ENCODE results near the gene ANKS6. TPM values are rescaled to one million over a fixed set of nuclear protein-coding genes. Genes with fewer than 3 reads are reported as not detected.
A peak's percentile ranks its signal among the peaks of the same experiment; 100 is the strongest.

Gene ANKS6
- total and polyA plus RNA-seq, 2 of the 4 experiments (the other 2 are of a cell fraction) = 9.0 to 23.6 TPM

DNA sequence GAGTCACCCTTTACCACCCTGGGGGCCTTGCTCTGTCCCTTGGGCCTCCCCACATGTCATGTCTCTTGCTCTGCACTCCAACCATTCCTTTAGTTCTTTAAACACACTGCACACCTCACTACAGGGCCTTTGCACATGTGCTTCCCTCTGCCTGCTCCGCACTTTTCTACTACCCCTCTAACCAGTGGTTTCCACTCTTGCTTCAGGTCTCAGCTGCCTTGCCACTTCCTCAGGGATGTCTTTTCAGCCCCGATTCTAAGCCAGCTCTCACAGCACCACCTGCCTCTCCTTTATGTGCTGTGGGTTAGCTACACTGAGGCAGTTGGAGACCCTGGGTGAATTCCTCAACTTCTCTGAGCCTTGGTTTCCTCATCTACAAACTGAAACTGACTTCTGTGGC is 53.0 kb downstream of the ANKS6 start:
- TF ChIP-seq SMC3 (IDR thresholded peaks at IDR 0.05; ENCODE audit: low read depth, low read length) (no peak), RFX5 (IDR thresholded peaks at IDR 0.05; ENCODE audit: low read depth, low read length) (no peak), FOS (IDR thresholded peaks at IDR 0.05; ENCODE audit: low read depth, low read length) (no peak), CEBPB (IDR thresholded peaks at IDR 0.05; ENCODE audit: low read depth, low read length) (no peak), MAFK (IDR thresholded peaks at IDR 0.05; ENCODE audit: low read depth, low read length) (no peak), RCOR1 (IDR thresholded peaks at IDR 0.05; ENCODE audit: insufficient replicate concordance, low read length) (no peak), MAZ (IDR thresholded peaks at IDR 0.05; ENCODE audit: borderline replicate concordance, low read depth, low read length) (no peak), NFE2L2 (IDR thresholded peaks at IDR 0.05; ENCODE audit: low read depth, low read length) (no peak), RAD21 (IDR thresholded peaks at IDR 0.05; ENCODE audit: low read length) (no peak), CHD1 (IDR thresholded peaks at IDR 0.05; ENCODE audit: low read depth, low read length) (no peak), MXI1 (IDR thresholded peaks at IDR 0.05; ENCODE audit: borderline replicate concordance, low read depth, low read length) (no peak), POLR2A (IDR thresholded peaks at IDR 0.05; ENCODE audit: low read depth, low read length) (no peak), BHLHE40 (IDR thresholded peaks at IDR 0.05; ENCODE audit: low read depth, low read length) (no peak)
- TF ChIP-seq, protein P1, sequence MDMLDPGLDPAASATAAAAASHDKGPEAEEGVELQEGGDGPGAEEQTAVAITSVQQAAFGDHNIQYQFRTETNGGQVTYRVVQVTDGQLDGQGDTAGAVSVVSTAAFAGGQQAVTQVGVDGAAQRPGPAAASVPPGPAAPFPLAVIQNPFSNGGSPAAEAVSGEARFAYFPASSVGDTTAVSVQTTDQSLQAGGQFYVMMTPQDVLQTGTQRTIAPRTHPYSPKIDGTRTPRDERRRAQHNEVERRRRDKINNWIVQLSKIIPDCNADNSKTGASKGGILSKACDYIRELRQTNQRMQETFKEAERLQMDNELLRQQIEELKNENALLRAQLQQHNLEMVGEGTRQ (IDR thresholded peaks at IDR 0.05; ENCODE audit: low read depth, low read length) = no peak
- TF ChIP-seq, protein P2, sequence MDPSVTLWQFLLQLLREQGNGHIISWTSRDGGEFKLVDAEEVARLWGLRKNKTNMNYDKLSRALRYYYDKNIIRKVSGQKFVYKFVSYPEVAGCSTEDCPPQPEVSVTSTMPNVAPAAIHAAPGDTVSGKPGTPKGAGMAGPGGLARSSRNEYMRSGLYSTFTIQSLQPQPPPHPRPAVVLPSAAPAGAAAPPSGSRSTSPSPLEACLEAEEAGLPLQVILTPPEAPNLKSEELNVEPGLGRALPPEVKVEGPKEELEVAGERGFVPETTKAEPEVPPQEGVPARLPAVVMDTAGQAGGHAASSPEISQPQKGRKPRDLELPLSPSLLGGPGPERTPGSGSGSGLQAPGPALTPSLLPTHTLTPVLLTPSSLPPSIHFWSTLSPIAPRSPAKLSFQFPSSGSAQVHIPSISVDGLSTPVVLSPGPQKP (IDR thresholded peaks at IDR 0.05; ENCODE audit: borderline replicate concordance, low read depth, low read length) = no peak
- TF ChIP-seq, protein P3, sequence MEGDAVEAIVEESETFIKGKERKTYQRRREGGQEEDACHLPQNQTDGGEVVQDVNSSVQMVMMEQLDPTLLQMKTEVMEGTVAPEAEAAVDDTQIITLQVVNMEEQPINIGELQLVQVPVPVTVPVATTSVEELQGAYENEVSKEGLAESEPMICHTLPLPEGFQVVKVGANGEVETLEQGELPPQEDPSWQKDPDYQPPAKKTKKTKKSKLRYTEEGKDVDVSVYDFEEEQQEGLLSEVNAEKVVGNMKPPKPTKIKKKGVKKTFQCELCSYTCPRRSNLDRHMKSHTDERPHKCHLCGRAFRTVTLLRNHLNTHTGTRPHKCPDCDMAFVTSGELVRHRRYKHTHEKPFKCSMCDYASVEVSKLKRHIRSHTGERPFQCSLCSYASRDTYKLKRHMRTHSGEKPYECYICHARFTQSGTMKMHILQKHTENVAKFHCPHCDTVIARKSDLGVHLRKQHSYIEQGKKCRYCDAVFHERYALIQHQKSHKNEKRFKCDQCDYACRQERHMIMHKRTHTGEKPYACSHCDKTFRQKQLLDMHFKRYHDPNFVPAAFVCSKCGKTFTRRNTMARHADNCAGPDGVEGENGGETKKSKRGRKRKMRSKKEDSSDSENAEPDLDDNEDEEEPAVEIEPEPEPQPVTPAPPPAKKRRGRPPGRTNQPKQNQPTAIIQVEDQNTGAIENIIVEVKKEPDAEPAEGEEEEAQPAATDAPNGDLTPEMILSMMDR (conservative IDR thresholded peaks at IDR 0.05; ENCODE audit: low read depth, low read length) = no peak
- dilution Hi-C loops (cut with HindIII; ENCODE audit: low sequenced_read_pairs, unreplicated experiment) = no loop called here
- POLR2A ChIA-PET (ENCODE audit: unreplicated experiment) = no interaction called here
- WGBS, 2 experiments (ENCODE audit: extremely low coverage in 2 of 2, insufficient read length in 1 of 2) = 100% methylated on average over 1 of the region's 2 CpGs; no CpG with 5 or more reads in 1 of the 2 experiments
- intact Hi-C loops (cut with micrococcal nuclease) = no loop called here
- Histone ChIP-seq H3K4me2 (ENCODE audit: low read depth, low read length) (no peak overlapping the region), H4K8ac (ENCODE audit: low read depth in 2 of 2, low read length in 2 of 2) (peak overlapping the region in 1 of 2 experiments; percentile 4; a peak in 1 of 4 replicates), H4K5ac (ENCODE audit: low read depth, low read length) (no peak overlapping the region), H4K20me1 (ENCODE audit: insufficient read depth, low read length) (no peaks in the 10 kb centered on the region), H3K79me1 (ENCODE audit: low read depth in 1 of 2, low read length in 2 of 2) (peaks cover 4 to 9% of the 10 kb centered on the region in 2 experiments; a peak in 2 of 4 replicates), H3K4ac (ENCODE audit: low read depth, low read length) (peak overlapping the region; percentile 36; the same call in 1 of the 2 replicates), H2AK5ac (ENCODE audit: low read depth, low read length) (0 out of 2 replicates have a peak overlapping the region, but pooled peaks have one; percentile 5), H3K56ac (ENCODE audit: extremely low read depth, insufficient read depth, low read length) (no peak overlapping the region), H3K27me3 (ENCODE audit: control insufficient read depth, insufficient read depth, low read length) (no peaks in the 10 kb centered on the region), H3K9me3 (ENCODE audit: control insufficient read depth, insufficient read depth, low read length) (no peaks in the 10 kb centered on the region), H2BK120ac (ENCODE audit: low read depth, low read length) (no peak overlapping the region; the same call in 1 of the 2 replicates), H4K91ac (ENCODE audit: insufficient read depth, low read depth, low read length) (peak overlapping the region; percentile 21; the same call in 1 of the 2 replicates), H3K27ac (ENCODE audit: insufficient read depth, low read length) (no peak overlapping the region), H2BK15ac (ENCODE audit: low read depth, low read length) (peak overlapping the region; percentile 29; the same call in 1 of the 3 replicates), H3K23ac (ENCODE audit: low read depth, low read length) (no peak overlapping the region), H3K18ac (ENCODE audit: low read depth, low read length) (no peak overlapping the region), H3K4me1 (ENCODE audit: control insufficient read depth, insufficient read depth, low read length) (peaks cover 12% of the 10 kb centered on the region), H2BK20ac (ENCODE audit: low read depth, low read length) (no peak overlapping the region), H2BK5ac (ENCODE audit: low read depth, low read length, poor library complexity, severe bottlenecking) (no peak overlapping the region), H2AK9ac (replicated peaks; ENCODE audit: low read depth, low read length, poor library complexity) (no peak overlapping the region), H3K4me3 (ENCODE audit: insufficient read depth, low read depth, low read length) (no peak overlapping the region), H3K14ac (replicated peaks; ENCODE audit: low read depth, low read length) (0 out of 2 replicates have a peak overlapping the region, but pooled peaks have one; percentile 16), H3K36me3 (ENCODE audit: control insufficient read depth, insufficient read depth, low read length) (peaks cover 15% of the 10 kb centered on the region), H3K9me1 (ENCODE audit: insufficient read depth, low read length) (peaks cover 25% of the 10 kb centered on the region), H2AFZ (replicated peaks; ENCODE audit: low read length, poor library complexity) (no peak overlapping the region), H3K9ac (ENCODE audit: low read depth, low read length) (no peak overlapping the region)
- no TSS peak for BruUV-seq (replicated peaks)
- in situ Hi-C loops (cut with MboI; ENCODE audit: low sequenced_read_pairs) = no loop called here
- CTCF ChIA-PET = interaction anchor here (0.8 kb wide), 1 partner anchor 12 kb away, joined by 3 read pairs; no protein-coding TSS in a partner anchor
- DNase-seq (no peak), ATAC-seq (ENCODE audit: low read depth) (no peak)

Measured in IMR-90 (cell line).